Testis (tissue), 2 donors: Measurements from ENCODE around the gene OBSCN.

Experiments used
- CTCF ChIP-seq, 3 experiments: fragments of 450-650 bp in 2 of 3; fragments of 200-600 bp in 1 of 3; sonication (generic) in 1 of 3; IDR thresholded peaks; one replicate each; pipeline ENCODE4 v1.5.1; 2016 to 2019; ENCODE audit warnings: antibody characterized with exemption in 3 of 3, mild to moderate bottlenecking in 2 of 3, moderate library complexity in 1 of 3
- POLR2A ChIP-seq: fragments of 450-650 bp; IDR thresholded peaks from one replicate; pipeline ENCODE4 v1.6.1; 2017; ENCODE audit warnings: antibody characterized with exemption, mild to moderate bottlenecking, moderate library complexity

- TF ChIP-seq CTCF (IDR thresholded peaks at IDR 0.05) (no peak), POLR2A (no peak)
These were observed 35.0 kb upstream of the OBSCN start for GRCh38 chr1:228172591-228173527.
